T-helper 2 cell (primary cell): ENCODE results near the gene TRIM25.
"Not testable (repeated sequence)": the region's sequence is repeated elsewhere in the genome, so short reads cannot be mapped to it uniquely, and the experiment has no call there.

Experiments used
- DNase-seq, 5 experiments: peaks; one replicate each; pipeline versions ENCODE4 v3.0.0 to v3.0.0-alpha.2; 2012 to 2022
- total RNA-seq, 2 donors: gene quantifications; one replicate each; lab custom pipeline; 2026; lab: John Stamatoyannopoulos, UW

The TRIM25 gene
- total RNA-seq = 40.8 to 44.6 reads per million in 2 donors

- DNase-seq = peak; percentile 72 to 94 (median 84)
Observed at GRCh38 chr17:56913867-56914580, at the start of gene TRIM25. Gene TRIM25 (minus strand): TSS chr17:56914049. CDS start chr17:56913988, 61 bp downstream.

GRCh38 chr17:56960596-56961538 is 47.0 kb upstream of the TRIM25 start, which contains the start of gene COIL:
Gene COIL (minus strand): TSS chr17:56961050. CDS start chr17:56961019, 31 bp downstream.
- peak; percentile 84 to 94 (median 88) for DNase-seq

GRCh38 chr17:56956992-56957391 is 43.1 kb upstream of the TRIM25 start:
- DNase-seq = no peak

GRCh38 chr17:56949595-56949994 is 35.7 kb upstream of the TRIM25 start:
- DNase-seq = no peak

GRCh38 chr17:56948491-56948890 is 34.6 kb upstream of the TRIM25 start:
- DNase-seq = no peak

GRCh38 chr17:56947741-56948140 is 33.9 kb upstream of the TRIM25 start:
- no peak for DNase-seq

GRCh38 chr17:56945938-56946505 is 32.2 kb upstream of the TRIM25 start:
- no peak for DNase-seq

- DNase-seq = no peak
Observed at GRCh38 chr17:56943505-56944125, 29.8 kb upstream of the TRIM25 start.

- DNase-seq = peak in 2 of 5 experiments; percentile 25 to 51
Observed at GRCh38 chr17:56939869-56940484, 26.1 kb upstream of the TRIM25 start.

GRCh38 chr17:56938206-56938605 is 24.4 kb upstream of the TRIM25 start:
- DNase-seq = not testable (repeated sequence)

- no peak for DNase-seq
Observed at GRCh38 chr17:56937687-56938086, 23.8 kb upstream of the TRIM25 start.

GRCh38 chr17:56936697-56937322 is 23.0 kb upstream of the TRIM25 start:
- DNase-seq = no peak

GRCh38 chr17:56935461-56935860 is 21.6 kb upstream of the TRIM25 start:
- no peak for DNase-seq

GRCh38 chr17:56934280-56934679 is 20.4 kb upstream of the TRIM25 start:
- peak in 1 of 5 experiments; percentile 31 for DNase-seq

- no peak for DNase-seq
Observed at GRCh38 chr17:56933868-56934267, 20.0 kb upstream of the TRIM25 start.

- no peak for DNase-seq
Observed at GRCh38 chr17:56933151-56933745, 19.4 kb upstream of the TRIM25 start.

GRCh38 chr17:56930739-56931337 is 17.0 kb upstream of the TRIM25 start:
- no peak for DNase-seq

- peak in 1 of 5 experiments; percentile 30 for DNase-seq
Observed at GRCh38 chr17:56929362-56929969, 15.6 kb upstream of the TRIM25 start.

GRCh38 chr17:56928586-56928985 is 14.7 kb upstream of the TRIM25 start:
- no peak for DNase-seq

GRCh38 chr17:56926704-56927103 is 12.9 kb upstream of the TRIM25 start:
- no peak for DNase-seq
